Epithelial cell of prostate (primary cell): ENCODE data around the gene DCST2.
"Not testable (repeated sequence)": the region's sequence is repeated elsewhere in the genome, so short reads cannot be mapped to it uniquely, and the experiment has no call there.

ENCODE experiments used
- DNase-seq: peaks from one replicate; pipeline ENCODE4 v3.0.0-alpha.2; 2011; ENCODE audit warnings: low read depth, low spot score
- H3K27ac ChIP-seq: fragments of 450-650 bp; 2 replicates; pipeline ENCODE4 v1.5.1; 2017; ENCODE audit warnings: mild to moderate bottlenecking

Gene DCST2

DNA sequence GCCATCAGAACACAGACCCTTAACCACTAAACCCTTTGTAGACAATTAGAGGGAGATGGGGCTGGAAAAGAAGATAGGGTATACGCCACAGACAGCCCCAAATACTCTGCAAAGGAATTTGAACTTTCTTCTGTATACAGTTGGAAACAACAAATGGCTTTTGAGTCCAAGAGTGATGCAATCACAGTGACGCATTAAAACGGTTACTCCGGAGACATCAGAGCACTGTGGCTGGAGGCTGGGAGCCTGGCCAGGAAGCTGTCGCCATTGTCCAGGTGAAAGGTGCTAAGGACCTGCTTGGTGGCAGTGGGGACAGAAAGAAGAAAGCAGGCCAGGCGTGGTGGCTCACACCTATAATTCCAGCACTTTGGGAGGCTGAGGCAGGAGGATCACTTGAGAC, 46.3 kb downstream of the DCST2 start:
- no peak overlapping the region for H3K27ac ChIP-seq
- DNase-seq: no peak

DNA sequence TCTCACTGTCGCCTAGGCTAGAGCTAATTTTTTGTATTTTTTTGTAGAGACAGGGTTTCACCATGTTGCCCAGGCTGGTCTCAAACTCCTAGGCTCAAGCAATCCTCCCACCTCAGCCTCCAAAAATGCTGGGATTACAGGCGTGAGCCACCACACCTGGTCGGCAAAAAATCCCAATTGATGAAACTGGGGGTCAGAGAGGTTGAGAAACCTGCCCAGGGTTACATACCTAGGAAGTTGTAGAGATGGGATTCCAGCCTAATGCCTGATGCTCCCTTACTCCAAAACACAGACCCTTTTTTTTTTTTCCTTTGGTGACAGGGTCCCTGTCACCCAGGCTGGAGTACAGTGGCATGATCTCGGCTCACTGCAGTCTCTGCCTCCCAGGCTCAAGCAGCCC, 46.8 kb downstream of the DCST2 start:
- not testable (repeated sequence) for DNase-seq, H3K27ac ChIP-seq

DNA sequence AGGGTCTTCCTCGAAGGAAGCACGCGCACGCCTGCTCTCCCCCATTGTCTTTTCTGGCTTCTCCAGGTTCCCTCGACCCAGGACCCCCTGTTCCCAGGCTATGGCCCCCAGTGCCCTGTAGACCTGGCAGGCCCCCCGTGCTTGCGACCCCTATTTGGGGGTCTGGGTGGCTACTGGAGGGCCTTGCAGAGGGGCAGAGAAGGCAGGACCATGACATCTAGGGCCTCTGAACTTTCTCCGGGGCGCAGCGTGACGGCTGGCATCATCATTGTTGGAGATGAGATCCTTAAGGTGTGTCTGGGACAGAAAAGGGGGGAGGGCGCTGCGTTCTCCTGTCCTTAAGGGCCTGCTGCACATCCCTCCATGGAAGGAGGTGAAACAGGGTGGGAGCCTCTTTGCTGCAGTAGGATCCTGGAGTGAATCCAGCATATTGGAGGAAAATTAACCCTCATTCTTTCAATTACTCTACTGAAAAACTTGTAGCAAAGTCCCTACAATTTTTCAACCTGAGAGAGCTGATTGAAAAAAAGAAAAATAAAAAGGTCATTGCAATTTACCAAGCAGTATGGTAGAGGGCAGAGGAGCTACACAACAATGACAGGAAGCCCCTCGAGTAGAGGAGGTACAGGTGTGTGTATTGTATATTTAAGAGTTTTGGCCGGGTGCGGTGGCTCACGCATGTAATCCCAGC, 49.7 kb downstream of the DCST2 start:
- DNase-seq: no peak
- peak overlapping the region; percentile 53 for H3K27ac ChIP-seq

DNA sequence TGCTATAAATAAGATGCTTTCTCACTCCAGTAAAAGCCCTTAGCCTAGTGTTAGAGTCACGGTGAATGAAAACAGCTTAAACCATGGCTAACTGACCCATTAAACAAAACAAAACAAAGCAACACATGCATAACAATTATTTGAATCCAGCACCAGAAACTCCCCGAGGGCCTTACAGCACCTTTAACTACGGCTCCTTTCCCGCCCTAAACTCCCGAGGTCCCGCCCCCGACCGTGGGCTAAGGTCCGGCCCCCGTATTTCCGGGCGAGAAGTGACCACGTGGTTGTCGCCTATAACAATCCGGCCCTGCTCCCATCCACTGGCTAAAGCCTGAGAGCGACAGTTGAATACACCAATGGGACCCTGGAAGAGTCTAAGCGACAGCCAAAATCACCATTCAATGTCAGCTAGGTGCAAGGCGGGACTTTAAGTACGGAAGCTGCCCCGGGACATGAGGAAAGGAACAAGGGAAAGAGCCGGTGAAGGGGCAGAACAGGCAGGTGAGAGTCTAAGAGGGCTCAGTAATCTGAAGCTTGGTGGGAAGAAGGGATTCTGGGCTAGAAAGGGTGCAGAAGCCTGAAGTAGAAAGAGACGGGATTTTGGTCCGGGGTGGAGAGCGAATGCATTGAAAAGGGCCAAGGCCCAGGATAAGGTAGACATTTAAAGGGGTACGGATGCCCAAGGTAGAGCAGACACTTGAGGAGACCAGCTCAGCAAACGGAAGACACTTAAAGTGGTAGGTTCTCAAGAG, 50.5 kb downstream of the DCST2 start, which contains the start of gene FLAD1:
Gene FLAD1, plus strand, starts transcription at position 448 of the 752 bp plus-strand sequence. CDS start 351 bp downstream, outside the sequence.
- H3K27ac ChIP-seq: peak within 1 kb of the TSS; percentile 53
- DNase-seq: peak; percentile 99

DNA sequence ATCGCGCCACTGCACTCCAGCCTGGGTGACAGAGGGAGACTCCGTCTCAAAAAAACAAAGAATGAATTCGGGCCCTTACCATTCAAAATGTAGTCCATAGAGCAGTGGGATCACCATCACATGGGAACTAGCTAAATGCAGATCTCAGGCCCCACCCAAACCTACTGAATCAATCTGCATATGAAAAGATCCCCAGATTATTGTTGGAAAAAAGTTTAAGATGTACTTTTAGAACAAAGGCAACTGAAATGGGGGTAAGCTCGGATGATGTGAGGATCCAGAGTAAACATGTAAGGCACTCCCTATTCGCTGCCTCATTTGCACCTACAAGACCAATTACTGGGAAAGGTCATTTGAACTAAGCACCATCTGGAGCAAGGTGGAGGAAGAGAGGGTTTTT, 51.2 kb downstream of the DCST2 start:
- peak overlapping the region; percentile 53 for H3K27ac ChIP-seq
- DNase-seq: no peak

DNA sequence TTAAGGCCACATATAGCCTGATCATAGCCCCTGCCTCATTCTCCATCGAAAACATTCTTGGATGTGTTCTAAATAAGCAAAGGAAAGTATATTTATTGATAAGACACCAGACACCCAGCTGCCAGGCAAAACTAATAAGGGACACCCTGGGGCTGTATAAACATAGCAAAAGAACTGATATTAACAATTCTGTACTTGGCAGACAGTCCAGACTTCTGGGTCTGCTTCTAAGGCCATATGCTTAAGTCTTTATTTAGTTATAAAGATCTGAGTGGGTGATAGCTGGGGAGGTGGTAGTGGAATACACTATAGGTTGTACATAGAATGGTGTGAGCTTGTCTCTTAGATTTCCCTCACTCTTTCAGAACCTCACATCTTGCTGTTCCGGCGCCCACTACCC, 55.2 kb downstream of the DCST2 start:
- H3K27ac ChIP-seq: no peak overlapping the region
- DNase-seq: no peak

DNA sequence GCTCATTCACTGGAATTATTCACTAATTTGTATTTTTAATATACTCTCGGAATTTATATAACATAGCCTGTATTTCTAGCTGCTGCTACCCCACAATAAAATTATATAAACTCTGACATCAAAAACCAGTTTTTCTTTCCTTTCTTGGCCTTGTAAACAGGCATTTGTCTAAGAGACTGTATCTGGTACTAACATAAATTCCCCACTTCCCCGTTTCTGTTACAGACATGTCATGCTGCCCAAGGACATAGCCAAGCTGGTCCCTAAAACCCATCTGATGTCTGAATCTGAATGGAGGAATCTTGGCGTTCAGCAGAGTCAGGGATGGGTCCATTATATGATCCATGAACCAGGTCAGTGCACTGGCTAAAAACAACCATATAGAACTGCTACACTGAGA, 55.8 kb downstream of the DCST2 start:
- DNase-seq, H3K27ac ChIP-seq: not testable (repeated sequence)

DNA sequence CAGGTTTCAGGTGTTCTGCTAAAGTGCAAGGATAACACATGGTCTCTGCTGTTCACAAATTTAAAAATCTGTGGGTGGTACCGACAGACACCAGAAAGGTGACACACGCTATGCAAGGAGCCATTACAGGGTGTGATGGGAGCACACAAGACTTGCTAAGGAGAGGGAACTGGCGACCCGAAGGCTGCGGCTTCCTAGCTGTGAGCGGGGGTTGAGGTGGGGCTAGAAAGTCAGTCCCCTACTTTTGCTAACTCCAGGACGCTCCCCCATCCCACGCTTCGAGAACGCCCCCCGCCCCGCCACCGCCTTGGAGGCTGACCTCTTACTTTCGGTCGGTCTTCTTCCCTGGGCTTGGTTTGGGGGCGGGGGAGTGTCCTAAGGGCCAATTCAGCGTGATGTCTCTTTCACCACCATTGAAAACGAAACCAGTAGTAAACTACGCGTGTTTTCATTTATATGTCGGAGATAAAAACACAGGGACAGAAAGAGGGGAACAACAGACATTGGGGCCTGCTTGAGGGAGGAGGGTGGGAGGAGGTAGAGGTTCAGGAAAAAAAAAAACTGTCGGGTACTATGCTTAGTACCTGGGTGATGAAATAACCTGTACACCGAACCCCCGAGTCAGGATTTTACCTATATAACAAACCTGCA, 58.0 kb downstream of the DCST2 start:
- H3K27ac ChIP-seq: peak overlapping the region; percentile 100
- no peak for DNase-seq

DNA sequence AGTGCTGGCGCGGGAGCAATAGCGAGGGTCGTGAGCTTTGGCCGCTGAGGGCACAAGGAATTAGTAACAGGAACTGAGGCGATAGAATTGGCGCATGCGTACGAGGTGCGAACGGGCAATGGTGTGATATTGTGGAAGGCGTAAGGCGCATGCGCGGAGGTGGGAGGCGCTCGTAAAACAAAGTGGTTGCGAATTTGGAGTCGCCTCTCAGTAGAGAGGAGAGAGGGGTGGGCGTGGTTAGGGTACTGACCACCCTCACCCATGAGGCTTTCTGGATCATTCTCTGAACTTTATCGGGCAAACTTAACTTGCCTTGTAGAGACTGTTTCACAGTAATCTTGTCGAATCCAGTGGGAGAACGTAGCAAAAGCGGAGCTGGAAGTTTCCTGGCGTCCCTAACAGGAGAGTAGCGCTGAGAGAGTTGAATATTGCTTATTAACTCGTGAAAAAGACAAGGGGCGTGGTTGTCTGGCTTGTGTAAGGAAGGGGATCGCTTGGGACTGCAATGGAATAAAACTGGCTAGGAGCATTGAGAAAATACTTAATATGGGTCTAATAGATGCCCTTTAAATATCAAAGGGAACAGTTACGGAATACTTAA, 58.7 kb downstream of the DCST2 start:
- H3K27ac ChIP-seq: peak overlapping the region; percentile 100
- DNase-seq: peak; percentile 69

DNA sequence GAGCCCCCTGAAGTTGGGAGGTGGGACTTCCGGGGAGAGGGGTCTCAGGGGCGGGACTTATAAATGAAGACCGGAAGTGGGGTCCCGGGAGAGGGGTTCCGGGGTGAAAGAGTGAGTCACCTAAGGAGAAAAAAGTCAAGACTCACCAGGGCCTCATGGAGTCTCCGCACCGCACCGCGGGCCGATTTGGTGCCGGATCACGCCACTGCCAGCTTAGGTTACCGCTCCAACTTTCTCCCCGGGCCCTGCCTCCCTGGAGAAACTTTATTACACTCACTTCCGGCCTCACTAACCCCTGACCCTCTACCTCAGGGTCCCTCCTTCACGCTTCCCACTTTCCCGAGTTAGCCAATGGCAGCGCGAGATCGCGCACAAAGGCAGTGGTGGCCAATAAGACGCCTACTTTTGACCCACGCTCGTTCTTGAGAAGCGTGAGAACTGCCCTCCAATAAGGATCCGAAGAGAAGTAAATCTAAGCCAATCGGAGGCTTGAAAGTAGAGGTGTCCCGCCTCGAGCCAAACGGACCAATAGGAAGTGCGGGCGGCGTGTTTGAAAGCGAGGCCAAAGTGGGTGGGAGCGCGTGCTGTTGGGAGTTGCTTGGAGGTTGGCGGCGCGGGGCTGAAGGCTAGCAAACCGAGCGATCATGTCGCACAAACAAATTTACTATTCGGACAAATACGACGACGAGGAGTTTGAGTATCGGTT, 59.3 kb downstream of the DCST2 start, which contains the start of gene CKS1B:
Gene CKS1B, plus strand, starts transcription at position 580 of the 706 bp plus-strand sequence. Its CDS starts 65 bp downstream, at position 645.
- peak; percentile 100 for DNase-seq

DNA sequence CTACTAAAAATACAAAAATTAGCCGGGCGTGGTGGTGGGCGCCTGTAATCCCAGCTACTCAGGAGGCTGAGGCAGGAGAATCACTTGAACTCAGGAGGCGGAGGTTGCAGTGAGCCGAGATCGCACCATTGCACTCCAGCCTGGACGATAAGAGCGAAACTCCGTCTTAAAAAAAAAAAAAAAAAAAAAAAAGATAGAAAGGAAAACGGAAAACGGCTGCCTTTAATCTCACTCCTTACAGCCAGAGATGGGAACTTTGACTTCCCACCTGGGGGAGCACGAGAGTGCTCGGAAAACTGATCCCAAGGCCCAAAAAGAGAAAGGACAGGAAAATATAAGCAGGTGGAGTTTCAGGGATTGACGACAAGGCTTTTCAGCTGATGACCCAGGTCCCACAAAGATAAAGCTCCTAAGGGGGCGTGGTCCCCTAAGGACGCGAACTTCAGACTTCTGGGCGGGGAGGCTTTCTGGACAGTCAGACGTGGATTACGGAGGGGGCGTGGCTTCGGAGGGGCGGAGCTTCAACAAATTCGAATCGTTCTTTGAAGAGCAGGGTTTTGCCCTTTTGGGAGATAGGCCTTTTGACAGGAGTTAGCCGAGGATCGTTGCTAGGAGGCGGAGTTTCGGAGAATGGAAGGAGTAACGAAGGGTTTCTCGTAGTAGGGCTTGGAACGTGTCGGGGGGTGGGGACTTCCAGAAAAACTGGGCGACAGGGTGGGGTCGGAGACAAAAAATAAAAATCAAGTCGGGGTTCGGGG, 60.1 kb downstream of the DCST2 start:
- DNase-seq: peak; percentile 89
- peak overlapping the region; percentile 100 for H3K27ac ChIP-seq

More for the DNA sequence above, 59.3 kb downstream of the DCST2 start, which contains the start of gene CKS1B:
- peak within 1 kb of the TSS; percentile 100 for H3K27ac ChIP-seq

DNA sequence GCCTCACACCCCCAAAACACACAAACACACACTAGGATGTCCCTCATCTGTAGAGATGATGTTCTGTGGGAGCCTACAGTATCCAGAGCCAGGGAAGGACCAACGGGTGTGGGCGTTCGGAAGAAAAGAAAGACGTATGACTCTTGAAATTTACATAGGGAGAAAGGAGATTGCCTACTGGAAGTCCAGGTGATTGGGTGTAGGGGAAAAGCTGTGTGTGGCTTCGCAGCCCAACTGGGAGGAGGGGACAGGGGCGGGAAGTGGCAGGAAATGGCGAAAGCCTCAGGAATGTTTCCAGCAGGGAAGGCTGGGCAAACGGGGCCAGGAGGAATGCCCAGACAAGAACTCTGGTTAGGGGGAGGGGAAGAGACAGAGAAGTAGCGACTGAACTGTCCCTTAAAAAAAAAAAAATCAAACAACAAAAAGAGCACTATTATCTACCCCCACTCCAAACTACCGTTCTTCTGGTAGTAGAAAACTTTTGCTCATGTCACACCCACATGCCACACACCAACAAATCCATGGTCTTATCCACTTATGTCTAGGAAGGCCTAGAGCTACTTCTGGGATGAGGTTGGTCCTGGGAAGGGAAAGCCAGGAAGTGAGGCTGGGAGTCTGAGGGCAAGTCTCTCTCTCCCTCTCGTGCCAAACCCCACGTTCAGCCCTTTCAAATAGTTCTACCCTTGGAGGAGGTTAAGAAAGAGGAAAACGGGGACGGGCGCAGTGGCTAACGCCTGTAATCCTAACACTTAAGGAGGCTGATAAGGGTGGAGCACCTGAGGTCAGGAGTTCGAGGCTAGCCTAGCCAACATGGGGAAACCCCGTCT, 60.9 kb downstream of the DCST2 start:
- peak; percentile 91 for DNase-seq

DNA sequence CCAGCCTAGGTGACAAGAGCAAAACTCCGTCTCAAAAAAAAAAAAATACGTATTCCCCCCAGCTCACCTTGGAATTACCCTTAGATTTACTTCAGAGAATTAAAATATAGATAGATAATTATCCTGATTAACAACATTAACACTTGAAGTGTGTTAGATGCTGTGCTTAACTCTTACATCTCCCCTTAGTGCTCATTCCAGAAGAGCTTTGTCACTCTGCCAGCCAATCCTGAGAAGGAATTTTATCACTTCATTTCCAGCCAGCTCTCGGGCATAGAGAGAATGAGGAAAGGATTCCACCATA, 61.4 kb downstream of the DCST2 start:
- H3K27ac ChIP-seq: peak overlapping the region; percentile 100
- DNase-seq: no peak

More for the DNA sequence above, 60.9 kb downstream of the DCST2 start:
- peak overlapping the region; percentile 100 for H3K27ac ChIP-seq

DNA sequence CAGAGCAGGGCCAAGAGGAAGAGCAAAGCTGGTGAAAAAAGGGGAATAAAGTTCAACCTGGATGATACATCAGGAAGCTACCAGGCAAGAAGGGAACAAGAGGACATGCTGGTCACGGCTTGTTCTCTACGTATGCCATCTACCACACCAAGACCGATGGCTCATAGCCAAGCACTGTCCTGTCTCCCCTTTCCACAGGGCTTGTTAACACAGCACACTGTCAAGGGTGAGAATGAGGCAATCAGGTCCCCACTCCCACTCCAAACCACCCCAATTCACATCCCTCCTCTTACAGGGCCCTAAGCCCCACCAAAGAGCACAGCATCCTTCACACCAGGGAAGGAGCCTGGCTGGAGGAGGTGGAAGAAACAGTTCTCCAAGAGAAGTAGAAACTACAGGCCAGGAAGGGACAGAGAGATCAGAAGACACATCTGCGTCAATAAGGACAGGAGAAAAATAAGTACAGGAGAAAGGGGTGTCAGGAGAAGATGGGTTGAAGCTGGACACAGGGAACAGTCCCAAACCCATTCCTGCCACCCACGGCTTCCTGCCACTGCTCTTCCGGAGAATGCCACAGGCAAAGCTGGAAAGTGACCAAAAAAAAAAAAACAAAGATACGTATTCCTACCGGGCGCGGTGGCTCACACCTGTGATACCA, 62.1 kb downstream of the DCST2 start:
- H3K27ac ChIP-seq: peak overlapping the region; percentile 100
- DNase-seq: peak; percentile 76

DNA sequence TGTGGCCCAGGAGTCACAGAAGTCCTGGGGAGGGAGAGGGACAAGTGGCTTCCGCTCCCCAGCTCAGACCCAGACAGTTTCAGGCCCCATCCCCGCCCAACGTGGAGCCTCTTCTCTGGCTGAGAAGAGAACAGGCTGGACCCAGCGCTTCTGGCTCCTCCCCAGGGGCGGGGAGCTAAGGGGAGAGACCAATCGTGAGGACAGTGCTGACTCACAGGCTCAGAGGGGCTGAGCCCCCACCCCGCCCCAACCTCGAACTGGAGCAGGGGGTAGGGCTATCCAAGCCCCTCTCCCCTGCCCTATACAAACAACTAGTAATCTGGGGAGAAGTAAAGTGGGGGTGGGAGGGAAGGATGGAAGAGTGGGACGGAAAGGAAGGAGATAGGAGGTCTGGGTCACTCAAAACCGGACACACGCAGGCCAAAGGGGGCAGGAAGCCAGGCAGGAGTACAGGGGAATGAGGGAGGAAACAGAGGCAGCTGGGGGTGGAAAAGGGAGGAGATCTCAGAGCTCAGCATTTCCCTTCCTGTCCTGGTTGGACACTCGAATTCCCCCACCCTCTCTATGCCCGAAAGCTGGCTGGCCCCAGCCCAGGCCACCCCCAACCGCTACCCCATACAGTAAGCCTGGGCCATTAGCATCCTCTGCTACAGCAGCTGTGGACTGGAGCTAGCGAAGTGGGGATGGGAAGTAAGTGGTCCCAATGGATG, 62.8 kb downstream of the DCST2 start, which contains the start of gene SHC1:
Gene SHC1, minus strand, starts transcription at position 117 of the 710 bp plus-strand sequence. CDS start 221 bp downstream, outside the sequence.
- peak; percentile 63 for DNase-seq
- peak within 1 kb of the TSS; percentile 100 for H3K27ac ChIP-seq

DNA sequence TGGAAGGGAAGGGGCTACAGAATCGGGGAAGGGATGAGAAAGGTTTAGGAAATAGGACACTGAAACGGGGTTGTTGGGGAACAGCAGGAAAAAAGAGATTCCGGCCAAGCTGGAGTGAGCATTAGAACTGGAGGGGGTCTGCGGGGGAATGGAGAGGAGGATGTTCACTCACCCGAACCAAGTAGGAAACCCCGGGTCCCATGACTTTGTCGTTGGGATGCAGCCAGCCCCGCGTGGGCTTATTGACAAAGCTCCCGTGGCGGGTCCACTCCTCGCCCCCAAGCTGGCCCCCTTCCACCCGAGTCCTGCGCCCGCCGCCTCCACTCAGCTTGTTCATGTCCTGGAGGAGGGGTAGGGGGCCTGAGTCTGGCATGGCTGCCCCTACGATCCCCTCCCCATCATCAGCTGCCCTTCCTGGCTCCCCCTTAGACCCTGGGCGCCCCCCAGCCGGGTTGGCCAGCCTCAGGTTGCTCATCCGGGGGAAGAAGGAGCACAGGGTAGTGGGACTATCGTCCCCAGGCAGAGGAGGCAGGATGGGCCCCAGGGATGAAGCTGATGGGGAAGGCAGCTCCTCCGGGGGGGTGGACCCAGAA, 63.6 kb downstream of the DCST2 start:
- peak overlapping the region; percentile 100 for H3K27ac ChIP-seq
- no peak for DNase-seq

DNA sequence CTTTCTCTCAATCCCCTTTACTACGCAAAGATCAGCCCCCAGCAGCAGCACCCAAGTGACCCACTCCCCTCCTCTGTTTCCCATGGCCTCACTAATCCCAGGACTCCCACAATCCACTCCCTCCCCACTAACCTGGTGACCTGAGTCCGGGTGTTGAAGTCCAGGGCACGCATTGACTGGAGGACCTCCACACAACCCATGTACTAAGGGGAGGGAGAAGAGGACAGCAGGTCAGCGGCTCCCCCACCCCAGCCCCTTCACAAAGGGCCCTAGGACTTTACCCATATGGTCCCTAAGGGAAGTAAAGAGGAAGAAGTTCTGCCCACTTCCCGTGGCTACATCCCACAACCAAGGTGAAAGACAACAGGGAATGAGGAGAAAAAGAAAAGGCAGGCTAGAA, 64.3 kb downstream of the DCST2 start:
- H3K27ac ChIP-seq: peak overlapping the region; percentile 100

More for the DNA sequence above, 64.3 kb downstream of the DCST2 start:
- no peak for DNase-seq
